GM19438 (cell line): ENCODE results near the gene FOXO1.

Experiments
- ATAC-seq: cut with Tn5 transposase; IDR thresholded peaks from one replicate; pipeline ENCODE4 v1.9.1; 2021; ENCODE audit warnings: low read depth; ENCODE audit not compliant: unreplicated experiment

The FOXO1 gene

GRCh38 chr13:40640202-40640601, 26.2 kb downstream of the FOXO1 start:
- ATAC-seq = no peak

- ATAC-seq = no peak
Observed at GRCh38 chr13:40639221-40639681, 27.2 kb downstream of the FOXO1 start.

- ATAC-seq = no peak
Observed at GRCh38 chr13:40637643-40638042, 28.8 kb downstream of the FOXO1 start.

GRCh38 chr13:40635315-40635995, 31.0 kb downstream of the FOXO1 start:
- no peak for ATAC-seq

- no peak for ATAC-seq
Observed at GRCh38 chr13:40632915-40633314, 33.5 kb downstream of the FOXO1 start.

GRCh38 chr13:40631605-40632004, 34.8 kb downstream of the FOXO1 start:
- ATAC-seq = peak; percentile 36

GRCh38 chr13:40629678-40630384, 36.6 kb downstream of the FOXO1 start:
- peak; percentile 76 for ATAC-seq

- ATAC-seq = no peak
Observed at GRCh38 chr13:40626977-40627376, 39.5 kb downstream of the FOXO1 start.

- ATAC-seq = no peak
Observed at GRCh38 chr13:40626561-40626960, 39.9 kb downstream of the FOXO1 start.

- ATAC-seq = no peak
Observed at GRCh38 chr13:40624986-40625385, 41.5 kb downstream of the FOXO1 start.

GRCh38 chr13:40624383-40624782, 42.1 kb downstream of the FOXO1 start:
- ATAC-seq = no peak

- no peak for ATAC-seq
Observed at GRCh38 chr13:40622761-40623160, 43.7 kb downstream of the FOXO1 start.

GRCh38 chr13:40622246-40622645, 44.2 kb downstream of the FOXO1 start:
- no peak for ATAC-seq

GRCh38 chr13:40619479-40619814, 47.0 kb downstream of the FOXO1 start:
- no peak for ATAC-seq

- ATAC-seq = no peak
Observed at GRCh38 chr13:40618581-40619478, 47.6 kb downstream of the FOXO1 start.

GRCh38 chr13:40617801-40618356, 48.6 kb downstream of the FOXO1 start:
- no peak for ATAC-seq

- no peak for ATAC-seq
Observed at GRCh38 chr13:40615619-40616018, 50.8 kb downstream of the FOXO1 start.

- ATAC-seq = peak; percentile 8
Observed at GRCh38 chr13:40613914-40614313, 52.5 kb downstream of the FOXO1 start.

GRCh38 chr13:40613192-40613818, 53.1 kb downstream of the FOXO1 start:
- ATAC-seq = peak; percentile 93

GRCh38 chr13:40612041-40612440, 54.4 kb downstream of the FOXO1 start:
- ATAC-seq = no peak
